Stimulated activated naive CD8-positive, alpha-beta T cell treated with anti-CD3 and anti-CD28 coated beads, Interleukin-15, Interleukin-2, amounts not matched to agents 100 ng/mL and 50 ng/mL, for 24 hours (primary cell): ENCODE data around the gene STIP1.
"Not testable (repeated sequence)": the region's sequence is repeated elsewhere in the genome, so short reads cannot be mapped to it uniquely, and the experiment has no call there.

ENCODE experiments used
- H3K27ac Mint-ChIP-seq: one replicate; pipeline ENCODE4 v1.8.0; 2021; ENCODE audit warnings: mild to moderate bottlenecking, mixed read lengths
- H3K27me3 Mint-ChIP-seq: one replicate; pipeline ENCODE4 v1.8.0; 2021; ENCODE audit warnings: mixed read lengths
- H3K36me3 Mint-ChIP-seq: one replicate; pipeline ENCODE4 v1.8.0; 2021; ENCODE audit warnings: low read depth, mixed read lengths
- H3K4me1 Mint-ChIP-seq: one replicate; pipeline ENCODE4 v1.8.0; 2021; ENCODE audit warnings: low read depth, mixed read lengths
- H3K4me3 Mint-ChIP-seq: one replicate; pipeline ENCODE4 v1.8.0; 2021; ENCODE audit warnings: mild to moderate bottlenecking, mixed read lengths
- H3K9me3 Mint-ChIP-seq: one replicate; pipeline ENCODE4 v1.8.0; 2021; ENCODE audit warnings: mixed read lengths

Gene STIP1

GRCh38 chr11:64151337-64151736, 34.6 kb upstream of the STIP1 start:
- H3K4me3 Mint-ChIP-seq: no peak overlapping the region

DNA sequence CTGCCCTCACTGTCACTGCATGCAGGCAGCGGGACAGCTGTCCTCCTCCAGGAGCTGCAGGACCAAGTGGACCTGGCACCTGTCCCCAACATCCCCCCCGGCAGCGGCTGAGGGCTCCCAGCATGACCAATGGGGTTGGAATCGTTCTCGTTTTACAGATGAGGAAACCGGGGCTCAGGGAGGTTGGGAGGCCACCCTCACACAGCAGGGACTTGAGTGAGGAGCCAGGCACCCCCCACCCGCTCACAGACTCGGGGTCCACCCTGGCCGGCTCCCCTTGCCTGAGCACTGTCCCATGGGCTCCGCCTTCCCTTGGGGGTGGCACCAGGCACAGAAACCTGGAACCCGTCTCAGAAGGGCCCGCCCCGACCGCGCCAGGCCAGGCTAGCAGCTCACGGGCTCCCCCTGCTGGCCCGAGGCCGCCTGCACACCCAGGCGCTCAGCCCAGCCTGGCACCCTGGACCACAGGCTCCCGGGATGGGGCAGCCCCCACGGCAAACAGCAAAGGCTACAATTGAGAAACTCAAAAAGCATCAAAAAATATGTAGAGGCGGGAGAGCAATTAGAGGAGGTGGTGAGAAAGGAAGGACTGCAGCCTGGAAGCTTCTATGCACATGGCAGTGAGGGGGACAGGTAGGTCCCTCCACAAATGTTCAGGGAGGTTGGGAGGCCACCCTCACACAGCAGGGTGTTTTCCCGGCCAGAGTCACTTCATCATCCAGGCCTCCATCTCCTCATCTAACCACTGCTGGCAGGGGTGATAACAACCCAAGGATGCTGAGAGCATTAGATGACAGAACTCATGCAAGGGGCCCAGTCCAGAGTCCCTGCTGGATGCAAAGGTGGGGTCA, 32.9 kb upstream of the STIP1 start:
- Mint-ChIP-seq H3K27ac (no peak overlapping the region), H3K4me1 (peaks cover 4% of the 10 kb centered on the region), H3K9me3 (no peaks in the 10 kb centered on the region), H3K4me3 (no peak overlapping the region), H3K36me3 (no peaks in the 10 kb centered on the region), H3K27me3 (no peaks in the 10 kb centered on the region)

More at GRCh38 chr11:64151337-64151736, 34.6 kb upstream of the STIP1 start:
- no peaks in the 10 kb centered on the region for H3K9me3 Mint-ChIP-seq
- H3K4me1 Mint-ChIP-seq: peaks cover 4% of the 10 kb centered on the region
- no peaks in the 10 kb centered on the region for H3K27me3 Mint-ChIP-seq
- no peak overlapping the region for H3K27ac Mint-ChIP-seq
- H3K36me3 Mint-ChIP-seq: no peaks in the 10 kb centered on the region

DNA sequence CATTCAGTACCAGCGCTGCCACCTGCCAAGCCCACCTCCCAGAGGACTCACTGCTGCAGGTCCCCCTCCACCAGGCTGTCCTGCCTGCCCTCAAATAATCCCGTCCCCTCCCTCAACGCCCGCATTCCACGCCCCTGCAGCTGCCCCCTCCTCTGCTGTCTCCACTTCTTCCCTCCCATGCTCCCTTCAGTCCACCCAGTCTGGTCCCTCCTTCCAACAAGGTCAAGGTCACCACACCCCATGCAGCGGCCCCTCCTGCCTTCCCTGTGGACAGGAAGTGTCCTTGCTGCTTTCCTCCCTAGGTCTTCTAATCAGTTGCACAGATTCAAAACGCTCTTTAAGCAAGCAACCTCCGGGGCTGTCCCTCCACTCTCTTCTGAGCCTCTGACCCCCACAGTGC, 32.2 kb upstream of the STIP1 start:
- Mint-ChIP-seq H3K27me3 (no peaks in the 10 kb centered on the region), H3K4me1 (peaks cover 4% of the 10 kb centered on the region), H3K36me3 (no peaks in the 10 kb centered on the region), H3K4me3 (no peak overlapping the region), H3K9me3 (no peaks in the 10 kb centered on the region), H3K27ac (no peak overlapping the region)

GRCh38 chr11:64156235-64157011, 29.5 kb upstream of the STIP1 start:
- Mint-ChIP-seq H3K4me3 (no peak overlapping the region), H3K27ac (no peak overlapping the region), H3K9me3 (no peaks in the 10 kb centered on the region), H3K27me3 (no peaks in the 10 kb centered on the region), H3K36me3 (peaks cover 5% of the 10 kb centered on the region), H3K4me1 (peaks cover 4% of the 10 kb centered on the region)

- Mint-ChIP-seq H3K4me1 (peaks cover 4% of the 10 kb centered on the region), H3K27ac (no peak overlapping the region), H3K27me3 (no peaks in the 10 kb centered on the region), H3K36me3 (peaks cover 6% of the 10 kb centered on the region), H3K9me3 (no peaks in the 10 kb centered on the region), H3K4me3 (no peak overlapping the region)
Observed at GRCh38 chr11:64157631-64158394, 28.2 kb upstream of the STIP1 start.

GRCh38 chr11:64161037-64161436, 24.9 kb upstream of the STIP1 start:
- Mint-ChIP-seq H3K4me1 (peaks cover 10% of the 10 kb centered on the region), H3K36me3 (peaks cover 6% of the 10 kb centered on the region), H3K27me3 (no peaks in the 10 kb centered on the region), H3K4me3 (no peak overlapping the region), H3K9me3 (no peaks in the 10 kb centered on the region), H3K27ac (no peak overlapping the region)

DNA sequence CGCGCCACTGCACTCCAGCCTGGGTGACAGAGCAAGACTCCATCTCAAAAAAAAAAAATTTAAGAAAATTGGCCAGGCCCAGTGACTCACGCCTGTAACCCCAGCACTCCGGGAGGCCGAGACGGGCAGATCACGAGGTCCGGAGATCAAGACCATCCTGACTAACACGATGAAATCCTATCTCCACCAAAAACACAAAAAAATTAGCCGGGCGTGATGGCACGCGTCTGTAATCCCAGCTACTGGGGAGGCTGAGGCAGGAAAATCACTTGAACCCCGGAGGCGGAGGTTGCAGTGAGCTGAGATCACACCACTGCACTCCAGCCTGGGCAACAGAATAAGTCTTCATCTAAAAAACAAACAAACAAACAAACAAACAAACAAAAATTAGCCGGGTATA, 23.2 kb upstream of the STIP1 start:
- H3K27ac Mint-ChIP-seq, H3K36me3 Mint-ChIP-seq, H3K9me3 Mint-ChIP-seq, H3K4me3 Mint-ChIP-seq, H3K27me3 Mint-ChIP-seq: not testable (repeated sequence)
- peaks cover 16% of the 10 kb centered on the region for H3K4me1 Mint-ChIP-seq

- no peak overlapping the region for H3K27ac Mint-ChIP-seq
- H3K27me3 Mint-ChIP-seq: no peaks in the 10 kb centered on the region
- no peak overlapping the region for H3K4me3 Mint-ChIP-seq
- no peaks in the 10 kb centered on the region for H3K9me3 Mint-ChIP-seq
- peaks cover 16% of the 10 kb centered on the region for H3K4me1 Mint-ChIP-seq
- peaks cover 6% of the 10 kb centered on the region for H3K36me3 Mint-ChIP-seq
Observed at GRCh38 chr11:64163951-64164350, 22.0 kb upstream of the STIP1 start.

GRCh38 chr11:64164392-64165312, 21.3 kb upstream of the STIP1 start:
- Mint-ChIP-seq H3K9me3 (no peaks in the 10 kb centered on the region), H3K27me3 (no peaks in the 10 kb centered on the region), H3K4me3 (peak overlapping the region; percentile 91), H3K36me3 (peaks cover 6% of the 10 kb centered on the region), H3K4me1 (peaks cover 16% of the 10 kb centered on the region), H3K27ac (peak overlapping the region; percentile 52)

DNA sequence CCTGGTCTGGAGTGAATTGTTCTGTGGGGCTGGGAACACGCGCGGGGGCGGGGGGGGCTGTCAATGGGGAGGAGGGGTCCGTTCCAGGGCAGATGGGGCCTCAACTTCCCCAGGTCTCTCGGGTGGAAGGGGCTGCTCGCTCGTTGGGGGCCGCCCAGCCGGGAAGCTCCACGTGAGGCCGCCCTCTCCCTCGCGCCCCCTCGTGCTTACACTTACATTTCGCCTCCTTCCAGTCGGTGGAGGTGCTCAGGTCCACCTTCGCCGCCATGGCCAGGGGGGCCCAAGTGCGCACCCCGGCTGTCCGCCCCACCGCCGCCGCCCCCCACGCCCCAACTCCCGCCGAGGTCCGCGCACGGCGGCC, 20.5 kb upstream of the STIP1 start:
- H3K4me1 Mint-ChIP-seq: peaks cover 16% of the 10 kb centered on the region
- peak overlapping the region; percentile 91 for H3K4me3 Mint-ChIP-seq
- H3K36me3 Mint-ChIP-seq: peaks cover 6% of the 10 kb centered on the region
- no peaks in the 10 kb centered on the region for H3K27me3 Mint-ChIP-seq
- no peak overlapping the region for H3K27ac Mint-ChIP-seq
- H3K9me3 Mint-ChIP-seq: no peaks in the 10 kb centered on the region

- peaks cover 16% of the 10 kb centered on the region for H3K4me1 Mint-ChIP-seq
- H3K27ac Mint-ChIP-seq: peak within 1 kb of the TSS; percentile 95
- peak within 1 kb of the TSS; percentile 91 for H3K4me3 Mint-ChIP-seq
- no peaks in the 10 kb centered on the region for H3K27me3 Mint-ChIP-seq
- H3K36me3 Mint-ChIP-seq: peaks cover 4% of the 10 kb centered on the region
- H3K9me3 Mint-ChIP-seq: no peaks in the 10 kb centered on the region
Observed at GRCh38 chr11:64165842-64166635, 19.9 kb upstream of the STIP1 start, which contains the start of gene MACROD1. Gene MACROD1 (minus strand): TSS chr11:64166113. CDS start chr11:64165994, 119 bp downstream.

DNA sequence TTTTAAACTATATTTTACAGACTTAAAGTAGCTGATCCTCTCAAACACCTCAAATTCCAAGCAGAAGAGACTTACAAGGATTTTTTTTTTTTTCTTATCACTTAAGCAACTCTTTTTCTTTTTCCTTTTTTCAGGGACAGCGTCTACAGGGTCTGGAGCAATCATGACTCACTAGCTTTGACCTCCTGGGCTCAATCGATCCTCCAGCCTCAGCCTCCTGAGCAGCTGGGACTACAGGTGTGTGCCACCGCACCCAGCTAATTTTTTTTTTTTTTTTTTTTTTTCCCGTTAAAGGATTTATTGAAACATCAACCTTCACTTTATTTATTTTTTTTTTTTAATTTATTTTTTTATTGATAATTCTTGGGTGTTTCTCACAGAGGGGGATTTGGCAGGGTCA, 15.6 kb upstream of the STIP1 start:
- peaks cover 9% of the 10 kb centered on the region for H3K36me3 Mint-ChIP-seq
- no peaks in the 10 kb centered on the region for H3K27me3 Mint-ChIP-seq
- H3K4me1 Mint-ChIP-seq: peaks cover 7% of the 10 kb centered on the region
- no peak overlapping the region for H3K27ac Mint-ChIP-seq
- peaks cover 5% of the 10 kb centered on the region for H3K9me3 Mint-ChIP-seq
- no peak overlapping the region for H3K4me3 Mint-ChIP-seq

DNA sequence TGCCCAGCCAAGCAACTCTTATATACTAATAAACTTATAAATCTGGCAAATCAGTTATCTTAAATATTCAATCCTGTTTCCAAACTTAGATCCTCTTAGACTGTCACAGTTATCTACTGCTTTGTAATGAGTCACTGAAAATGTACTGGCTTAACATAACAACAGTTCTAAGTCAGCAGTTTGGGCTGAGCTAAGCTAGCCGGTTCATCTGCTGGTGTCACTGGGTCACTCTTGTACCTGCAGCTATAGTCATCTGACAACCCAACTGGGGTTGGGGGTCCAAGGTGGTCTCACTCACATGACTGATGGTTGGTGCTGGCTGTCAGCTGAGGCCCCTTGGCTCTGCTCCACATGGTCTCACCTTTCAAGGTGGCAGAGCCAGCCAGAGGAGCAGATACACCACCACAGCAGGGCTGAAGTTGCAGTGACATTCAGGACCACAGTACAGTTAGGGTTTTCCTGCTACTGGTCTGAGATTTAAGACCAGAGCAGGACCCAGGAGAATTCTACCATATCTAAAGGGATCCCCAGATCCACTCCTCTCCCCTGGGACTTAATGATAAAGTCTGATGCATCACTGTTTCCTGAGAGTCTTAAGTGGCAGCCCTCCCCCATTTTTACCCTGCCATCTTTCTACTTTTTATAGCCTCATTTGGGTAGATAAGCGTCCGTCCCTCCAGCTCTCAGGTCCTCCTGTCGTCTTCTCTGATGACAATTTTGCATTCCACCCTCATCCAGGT, 12.2 kb upstream of the STIP1 start:
- peaks cover 9% of the 10 kb centered on the region for H3K36me3 Mint-ChIP-seq
- no peaks in the 10 kb centered on the region for H3K27me3 Mint-ChIP-seq
- H3K27ac Mint-ChIP-seq: no peak overlapping the region
- peaks cover 12% of the 10 kb centered on the region for H3K4me1 Mint-ChIP-seq
- H3K4me3 Mint-ChIP-seq: peak overlapping the region; percentile 10
- peaks cover 5% of the 10 kb centered on the region for H3K9me3 Mint-ChIP-seq
